ENCODE data around the gene FBXO9.
"Not testable (repeated sequence)": the region's sequence is repeated elsewhere in the genome, so short reads cannot be mapped to it uniquely, and the experiment has no call there.

FBXO9 gene

GRCh38 chr6:53048431-53049195, 16.6 kb upstream of the FBXO9 start:
- no peak for DNase-seq

GRCh38 chr6:53049415-53049814, 15.8 kb upstream of the FBXO9 start:
- no peak for DNase-seq

GRCh38 chr6:53052152-53052551, 13.1 kb upstream of the FBXO9 start:
- DNase-seq: not testable (repeated sequence)

GRCh38 chr6:53054532-53054931, 10.7 kb upstream of the FBXO9 start:
- no peak for DNase-seq

GRCh38 chr6:53055873-53056272, 9.3 kb upstream of the FBXO9 start:
- DNase-seq: no peak

- DNase-seq: no peak
Observed at GRCh38 chr6:53056273-53056672, 8.9 kb upstream of the FBXO9 start.

- no peak for DNase-seq
Observed at GRCh38 chr6:53058388-53059195, 6.6 kb upstream of the FBXO9 start.

- DNase-seq: no peak
Observed at GRCh38 chr6:53059648-53060589, 5.3 kb upstream of the FBXO9 start.

- no peak for DNase-seq
Observed at GRCh38 chr6:53062169-53062539, 3.0 kb upstream of the FBXO9 start.

- DNase-seq: not testable (repeated sequence)
Observed at GRCh38 chr6:53064255-53064654, 949 bp upstream of the FBXO9 start.

- DNase-seq: peak; percentile 89 to 96
Observed at GRCh38 chr6:53064726-53065265, 408 bp upstream of the FBXO9 start.

GRCh38 chr6:53066077-53066417, 843 bp downstream of the FBXO9 start:
- DNase-seq: peak; percentile 20 to 23

GRCh38 chr6:53066874-53067706, 1.9 kb downstream of the FBXO9 start:
- no peak for DNase-seq

GRCh38 chr6:53067849-53068361, 2.7 kb downstream of the FBXO9 start:
- DNase-seq: no peak

GRCh38 chr6:53069427-53069826, 4.2 kb downstream of the FBXO9 start:
- no peak for DNase-seq

- no peak for DNase-seq
Observed at GRCh38 chr6:53070806-53071205, 5.6 kb downstream of the FBXO9 start.

GRCh38 chr6:53074347-53074746, 9.1 kb downstream of the FBXO9 start:
- DNase-seq: no peak

GRCh38 chr6:53080813-53081212, 15.6 kb downstream of the FBXO9 start:
- no peak for DNase-seq

GRCh38 chr6:53086302-53086701, 21.1 kb downstream of the FBXO9 start:
- DNase-seq: no peak

GRCh38 chr6:53089948-53090347, 24.7 kb downstream of the FBXO9 start:
- DNase-seq: no peak

GRCh38 chr6:53090576-53090975, 25.4 kb downstream of the FBXO9 start:
- DNase-seq: no peak

- DNase-seq: no peak
Observed at GRCh38 chr6:53095270-53095669, 30.1 kb downstream of the FBXO9 start.
